Measurements from ENCODE around the gene WDR6. TPM values are rescaled to one million over a fixed set of nuclear protein-coding genes. Genes with fewer than 3 reads are reported as not detected.

The WDR6 gene
- total RNA-seq, 1 experiment from 2014 or later = 213 TPM

DNA sequence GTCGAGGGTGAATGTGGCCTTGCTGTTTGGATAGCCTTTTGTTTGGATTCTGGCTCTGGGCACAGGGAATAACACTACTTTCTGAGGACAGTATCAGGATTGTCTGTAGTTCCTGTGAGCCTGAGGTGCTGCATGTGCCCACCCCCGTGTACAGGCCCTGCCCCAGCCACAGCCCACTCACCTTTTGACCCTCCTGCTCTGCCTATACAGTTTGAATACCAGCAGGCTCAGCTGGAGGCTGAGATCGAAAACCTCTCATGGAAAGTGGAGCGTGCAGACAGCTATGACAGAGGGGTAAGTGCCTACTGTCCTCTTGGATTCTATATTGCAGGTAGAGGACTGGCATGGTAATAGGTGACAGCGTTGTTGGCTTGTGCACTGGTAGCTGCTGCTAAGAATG lies 24.5 kb upstream of the WDR6 start (continued):
- TF ChIP-seq, protein P1, sequence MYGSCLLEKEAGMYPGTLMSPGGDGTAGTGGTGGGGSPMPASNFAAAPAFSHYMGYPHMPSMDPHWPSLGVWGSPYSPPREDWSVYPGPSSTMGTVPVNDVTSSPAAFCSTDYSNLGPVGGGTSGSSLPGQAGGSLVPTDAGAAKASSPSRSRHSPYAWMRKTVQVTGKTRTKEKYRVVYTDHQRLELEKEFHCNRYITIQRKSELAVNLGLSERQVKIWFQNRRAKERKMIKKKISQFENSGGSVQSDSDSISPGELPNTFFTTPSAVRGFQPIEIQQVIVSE (CRISPR knock-in tag; IDR thresholded peaks at IDR 0.05; ENCODE audit: borderline replicate concordance) = no peak
- no peak for TF ChIP-seq FOXK1 (CRISPR knock-in tag; IDR thresholded peaks at IDR 0.05)

DNA sequence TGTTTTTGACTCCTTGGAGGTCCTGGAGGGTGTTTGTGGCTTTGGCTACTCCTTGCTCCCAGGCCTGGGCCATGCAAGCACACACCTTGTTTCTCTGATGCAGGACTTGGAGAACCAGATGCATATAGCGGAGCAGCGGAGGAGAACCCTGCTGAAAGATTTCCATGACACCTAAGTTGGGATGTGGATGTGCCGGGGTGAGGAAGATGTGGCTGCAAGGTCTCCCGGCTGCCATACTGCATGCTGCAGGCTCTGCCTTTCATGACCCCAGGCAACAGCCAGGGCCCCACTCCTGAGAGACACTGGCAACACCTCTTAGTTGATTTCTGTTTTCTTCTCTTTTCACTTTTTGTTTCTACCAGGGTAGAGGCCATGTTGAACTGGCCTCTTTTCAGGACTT lies 24.1 kb upstream of the WDR6 start:
- ChIA-PET CTCF (interaction anchor here (0.6 kb wide), 1 partner anchor 44 kb away, joined by 3 read pairs; no protein-coding TSS in a partner anchor), POLR2A (no interaction called here)
- DNase-seq (ENCODE audit: low spot score) = no peak
- TF ChIP-seq, protein P2, sequence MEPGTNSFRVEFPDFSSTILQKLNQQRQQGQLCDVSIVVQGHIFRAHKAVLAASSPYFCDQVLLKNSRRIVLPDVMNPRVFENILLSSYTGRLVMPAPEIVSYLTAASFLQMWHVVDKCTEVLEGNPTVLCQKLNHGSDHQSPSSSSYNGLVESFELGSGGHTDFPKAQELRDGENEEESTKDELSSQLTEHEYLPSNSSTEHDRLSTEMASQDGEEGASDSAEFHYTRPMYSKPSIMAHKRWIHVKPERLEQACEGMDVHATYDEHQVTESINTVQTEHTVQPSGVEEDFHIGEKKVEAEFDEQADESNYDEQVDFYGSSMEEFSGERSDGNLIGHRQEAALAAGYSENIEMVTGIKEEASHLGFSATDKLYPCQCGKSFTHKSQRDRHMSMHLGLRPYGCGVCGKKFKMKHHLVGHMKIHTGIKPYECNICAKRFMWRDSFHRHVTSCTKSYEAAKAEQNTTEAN (CRISPR knock-in tag; IDR thresholded peaks at IDR 0.05) = no peak
- TF ChIP-seq, protein P3, sequence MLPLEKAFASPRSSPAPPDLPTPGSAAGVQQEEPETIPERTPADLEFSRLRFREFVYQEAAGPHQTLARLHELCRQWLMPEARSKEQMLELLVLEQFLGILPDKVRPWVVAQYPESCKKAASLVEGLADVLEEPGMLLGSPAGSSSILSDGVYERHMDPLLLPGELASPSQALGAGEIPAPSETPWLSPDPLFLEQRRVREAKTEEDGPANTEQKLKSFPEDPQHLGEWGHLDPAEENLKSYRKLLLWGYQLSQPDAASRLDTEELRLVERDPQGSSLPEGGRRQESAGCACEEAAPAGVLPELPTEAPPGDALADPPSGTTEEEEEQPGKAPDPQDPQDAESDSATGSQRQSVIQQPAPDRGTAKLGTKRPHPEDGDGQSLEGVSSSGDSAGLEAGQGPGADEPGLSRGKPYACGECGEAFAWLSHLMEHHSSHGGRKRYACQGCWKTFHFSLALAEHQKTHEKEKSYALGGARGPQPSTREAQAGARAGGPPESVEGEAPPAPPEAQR (CRISPR knock-in tag; IDR thresholded peaks at IDR 0.05) = no peak
- TF ChIP-seq, protein P4, sequence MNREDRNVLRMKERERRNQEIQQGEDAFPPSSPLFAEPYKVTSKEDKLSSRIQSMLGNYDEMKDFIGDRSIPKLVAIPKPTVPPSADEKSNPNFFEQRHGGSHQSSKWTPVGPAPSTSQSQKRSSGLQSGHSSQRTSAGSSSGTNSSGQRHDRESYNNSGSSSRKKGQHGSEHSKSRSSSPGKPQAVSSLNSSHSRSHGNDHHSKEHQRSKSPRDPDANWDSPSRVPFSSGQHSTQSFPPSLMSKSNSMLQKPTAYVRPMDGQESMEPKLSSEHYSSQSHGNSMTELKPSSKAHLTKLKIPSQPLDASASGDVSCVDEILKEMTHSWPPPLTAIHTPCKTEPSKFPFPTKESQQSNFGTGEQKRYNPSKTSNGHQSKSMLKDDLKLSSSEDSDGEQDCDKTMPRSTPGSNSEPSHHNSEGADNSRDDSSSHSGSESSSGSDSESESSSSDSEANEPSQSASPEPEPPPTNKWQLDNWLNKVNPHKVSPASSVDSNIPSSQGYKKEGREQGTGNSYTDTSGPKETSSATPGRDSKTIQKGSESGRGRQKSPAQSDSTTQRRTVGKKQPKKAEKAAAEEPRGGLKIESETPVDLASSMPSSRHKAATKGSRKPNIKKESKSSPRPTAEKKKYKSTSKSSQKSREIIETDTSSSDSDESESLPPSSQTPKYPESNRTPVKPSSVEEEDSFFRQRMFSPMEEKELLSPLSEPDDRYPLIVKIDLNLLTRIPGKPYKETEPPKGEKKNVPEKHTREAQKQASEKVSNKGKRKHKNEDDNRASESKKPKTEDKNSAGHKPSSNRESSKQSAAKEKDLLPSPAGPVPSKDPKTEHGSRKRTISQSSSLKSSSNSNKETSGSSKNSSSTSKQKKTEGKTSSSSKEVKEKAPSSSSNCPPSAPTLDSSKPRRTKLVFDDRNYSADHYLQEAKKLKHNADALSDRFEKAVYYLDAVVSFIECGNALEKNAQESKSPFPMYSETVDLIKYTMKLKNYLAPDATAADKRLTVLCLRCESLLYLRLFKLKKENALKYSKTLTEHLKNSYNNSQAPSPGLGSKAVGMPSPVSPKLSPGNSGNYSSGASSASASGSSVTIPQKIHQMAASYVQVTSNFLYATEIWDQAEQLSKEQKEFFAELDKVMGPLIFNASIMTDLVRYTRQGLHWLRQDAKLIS (CRISPR knock-in tag; IDR thresholded peaks at IDR 0.05; ENCODE audit: borderline replicate concordance) = no peak
- TF ChIP-seq SP1 (CRISPR knock-in tag; conservative IDR thresholded peaks at IDR 0.05) (no peak), SOX15 (CRISPR knock-in tag; IDR thresholded peaks at IDR 0.05) (no peak), ELF4 (CRISPR knock-in tag; IDR thresholded peaks at IDR 0.05; ENCODE audit: low read depth) (no peak), SMAD4 (CRISPR knock-in tag; IDR thresholded peaks at IDR 0.05) (no peak), ZNF232 (CRISPR knock-in tag; IDR thresholded peaks at IDR 0.05) (no peak), GTF2I (CRISPR knock-in tag; conservative IDR thresholded peaks at IDR 0.05) (no peak), HMGA2 (CRISPR knock-in tag; IDR thresholded peaks at IDR 0.05) (no peak), NR3C1 (CRISPR knock-in tag; conservative IDR thresholded peaks at IDR 0.05; ENCODE audit: low read depth) (no peak), TEAD1 (CRISPR knock-in tag; IDR thresholded peaks at IDR 0.05) (no peak), ZNF219 (CRISPR knock-in tag; IDR thresholded peaks at IDR 0.05; ENCODE audit: borderline replicate concordance) (no peak), IRF2 (CRISPR knock-in tag; IDR thresholded peaks at IDR 0.05; ENCODE audit: borderline replicate concordance, low read depth) (no peak)
- TF ChIP-seq, protein P1 (CRISPR knock-in tag; IDR thresholded peaks at IDR 0.05; ENCODE audit: borderline replicate concordance) = no peak
- TF ChIP-seq, protein P5, sequence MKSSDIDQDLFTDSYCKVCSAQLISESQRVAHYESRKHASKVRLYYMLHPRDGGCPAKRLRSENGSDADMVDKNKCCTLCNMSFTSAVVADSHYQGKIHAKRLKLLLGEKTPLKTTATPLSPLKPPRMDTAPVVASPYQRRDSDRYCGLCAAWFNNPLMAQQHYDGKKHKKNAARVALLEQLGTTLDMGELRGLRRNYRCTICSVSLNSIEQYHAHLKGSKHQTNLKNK (CRISPR knock-in tag; IDR thresholded peaks at IDR 0.05) = no peak
- TF ChIP-seq, protein P6, sequence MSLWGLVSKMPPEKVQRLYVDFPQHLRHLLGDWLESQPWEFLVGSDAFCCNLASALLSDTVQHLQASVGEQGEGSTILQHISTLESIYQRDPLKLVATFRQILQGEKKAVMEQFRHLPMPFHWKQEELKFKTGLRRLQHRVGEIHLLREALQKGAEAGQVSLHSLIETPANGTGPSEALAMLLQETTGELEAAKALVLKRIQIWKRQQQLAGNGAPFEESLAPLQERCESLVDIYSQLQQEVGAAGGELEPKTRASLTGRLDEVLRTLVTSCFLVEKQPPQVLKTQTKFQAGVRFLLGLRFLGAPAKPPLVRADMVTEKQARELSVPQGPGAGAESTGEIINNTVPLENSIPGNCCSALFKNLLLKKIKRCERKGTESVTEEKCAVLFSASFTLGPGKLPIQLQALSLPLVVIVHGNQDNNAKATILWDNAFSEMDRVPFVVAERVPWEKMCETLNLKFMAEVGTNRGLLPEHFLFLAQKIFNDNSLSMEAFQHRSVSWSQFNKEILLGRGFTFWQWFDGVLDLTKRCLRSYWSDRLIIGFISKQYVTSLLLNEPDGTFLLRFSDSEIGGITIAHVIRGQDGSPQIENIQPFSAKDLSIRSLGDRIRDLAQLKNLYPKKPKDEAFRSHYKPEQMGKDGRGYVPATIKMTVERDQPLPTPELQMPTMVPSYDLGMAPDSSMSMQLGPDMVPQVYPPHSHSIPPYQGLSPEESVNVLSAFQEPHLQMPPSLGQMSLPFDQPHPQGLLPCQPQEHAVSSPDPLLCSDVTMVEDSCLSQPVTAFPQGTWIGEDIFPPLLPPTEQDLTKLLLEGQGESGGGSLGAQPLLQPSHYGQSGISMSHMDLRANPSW (CRISPR knock-in tag; conservative IDR thresholded peaks at IDR 0.05; ENCODE audit: low read depth) = no peak
- TF ChIP-seq, protein P7, sequence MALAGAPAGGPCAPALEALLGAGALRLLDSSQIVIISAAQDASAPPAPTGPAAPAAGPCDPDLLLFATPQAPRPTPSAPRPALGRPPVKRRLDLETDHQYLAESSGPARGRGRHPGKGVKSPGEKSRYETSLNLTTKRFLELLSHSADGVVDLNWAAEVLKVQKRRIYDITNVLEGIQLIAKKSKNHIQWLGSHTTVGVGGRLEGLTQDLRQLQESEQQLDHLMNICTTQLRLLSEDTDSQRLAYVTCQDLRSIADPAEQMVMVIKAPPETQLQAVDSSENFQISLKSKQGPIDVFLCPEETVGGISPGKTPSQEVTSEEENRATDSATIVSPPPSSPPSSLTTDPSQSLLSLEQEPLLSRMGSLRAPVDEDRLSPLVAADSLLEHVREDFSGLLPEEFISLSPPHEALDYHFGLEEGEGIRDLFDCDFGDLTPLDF (CRISPR knock-in tag; IDR thresholded peaks at IDR 0.05) = no peak
- TF ChIP-seq, protein P8, sequence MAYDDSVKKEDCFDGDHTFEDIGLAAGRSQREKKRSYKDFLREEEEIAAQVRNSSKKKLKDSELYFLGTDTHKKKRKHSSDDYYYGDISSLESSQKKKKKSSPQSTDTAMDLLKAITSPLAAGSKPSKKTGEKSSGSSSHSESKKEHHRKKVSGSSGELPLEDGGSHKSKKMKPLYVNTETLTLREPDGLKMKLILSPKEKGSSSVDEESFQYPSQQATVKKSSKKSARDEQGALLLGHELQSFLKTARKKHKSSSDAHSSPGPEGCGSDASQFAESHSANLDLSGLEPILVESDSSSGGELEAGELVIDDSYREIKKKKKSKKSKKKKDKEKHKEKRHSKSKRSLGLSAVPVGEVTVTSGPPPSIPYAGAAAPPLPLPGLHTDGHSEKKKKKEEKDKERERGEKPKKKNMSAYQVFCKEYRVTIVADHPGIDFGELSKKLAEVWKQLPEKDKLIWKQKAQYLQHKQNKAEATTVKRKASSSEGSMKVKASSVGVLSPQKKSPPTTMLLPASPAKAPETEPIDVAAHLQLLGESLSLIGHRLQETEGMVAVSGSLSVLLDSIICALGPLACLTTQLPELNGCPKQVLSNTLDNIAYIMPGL (CRISPR knock-in tag; IDR thresholded peaks at IDR 0.05) = no peak
- H3K27ac Mint-ChIP-seq = no peak overlapping the region
- H3K9me3 Mint-ChIP-seq = no peaks in the 10 kb centered on the region
- H3K27me3 Mint-ChIP-seq (ENCODE audit: low read depth) = no peaks in the 10 kb centered on the region
- no peak for ATAC-seq
- peaks cover 40% of the 10 kb centered on the region for H3K36me3 Mint-ChIP-seq
- H3K4me3 Mint-ChIP-seq = no peak overlapping the region
- H3K4me1 Mint-ChIP-seq = peaks cover 4% of the 10 kb centered on the region
